Stimulated activated CD8-positive, alpha-beta memory T cell treated with anti-CD3 and anti-CD28 coated beads, Interleukin-4, amount 100 ng/mL, for 24 hours (primary cell): ENCODE measurements around the gene C16orf54.
"Not testable (repeated sequence)": the region's sequence is repeated elsewhere in the genome, so short reads cannot be mapped to it uniquely, and the experiment has no call there.

Experiments
- DNase-seq: peaks from one replicate; pipeline ENCODE4 v3.0.0-alpha.2; 2020; ENCODE audit warnings: low read depth

The C16orf54 gene, protein sequence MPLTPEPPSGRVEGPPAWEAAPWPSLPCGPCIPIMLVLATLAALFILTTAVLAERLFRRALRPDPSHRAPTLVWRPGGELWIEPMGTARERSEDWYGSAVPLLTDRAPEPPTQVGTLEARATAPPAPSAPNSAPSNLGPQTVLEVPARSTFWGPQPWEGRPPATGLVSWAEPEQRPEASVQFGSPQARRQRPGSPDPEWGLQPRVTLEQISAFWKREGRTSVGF

DNA sequence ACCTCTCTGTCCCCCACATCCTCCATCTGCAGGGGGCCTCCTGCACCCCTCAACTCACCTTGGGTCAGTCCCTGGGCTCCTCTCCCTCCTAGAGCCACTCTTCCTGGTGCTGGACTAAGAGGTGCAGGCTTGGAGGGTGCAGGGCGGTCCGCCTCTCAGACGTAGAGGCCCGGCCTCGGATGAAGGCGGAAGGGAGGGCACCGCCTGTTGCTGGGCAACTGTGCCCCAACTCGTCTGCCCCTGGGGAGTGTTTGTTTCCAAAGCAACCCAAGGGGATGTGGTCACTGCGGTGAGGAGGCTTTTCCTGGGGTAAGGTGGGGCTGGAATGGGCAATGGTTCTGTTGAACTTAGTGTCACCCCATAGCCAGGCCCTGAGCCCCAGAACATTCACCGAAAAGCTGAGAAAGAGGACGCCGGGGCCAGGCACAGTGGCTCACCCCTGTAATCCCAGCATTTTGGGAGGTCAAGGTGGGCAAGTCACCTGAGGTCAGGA, at the start of gene C16orf54:
Gene C16orf54 (minus strand): TSS at position 138 of the 493 bp plus-strand sequence. CDS start 1,039 bp downstream, outside the sequence.
- DNase-seq = peak; percentile 78

DNA sequence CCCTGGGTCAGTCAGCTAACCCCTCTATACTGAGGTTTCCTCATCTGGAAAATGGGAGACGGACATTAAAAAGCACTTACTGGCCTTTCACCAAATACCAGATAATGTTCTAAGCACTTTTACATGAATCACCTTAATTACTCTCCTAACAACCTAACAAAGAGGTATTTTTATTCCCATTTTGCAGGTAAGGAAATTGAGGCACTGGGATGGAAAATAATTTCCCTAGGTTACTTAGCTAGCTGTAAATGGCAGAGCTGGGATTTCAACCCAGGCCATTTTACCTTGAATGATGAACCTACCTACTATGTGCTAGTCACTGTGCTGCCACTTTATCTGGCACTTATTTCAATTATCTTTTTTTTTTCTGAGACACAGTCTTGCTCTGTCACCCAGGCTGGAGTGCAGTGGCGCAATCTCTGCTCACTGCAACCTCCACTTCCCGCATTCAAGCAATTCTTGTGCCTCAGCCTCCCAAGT, 48.5 kb upstream of the C16orf54 start:
- DNase-seq = no peak

DNA sequence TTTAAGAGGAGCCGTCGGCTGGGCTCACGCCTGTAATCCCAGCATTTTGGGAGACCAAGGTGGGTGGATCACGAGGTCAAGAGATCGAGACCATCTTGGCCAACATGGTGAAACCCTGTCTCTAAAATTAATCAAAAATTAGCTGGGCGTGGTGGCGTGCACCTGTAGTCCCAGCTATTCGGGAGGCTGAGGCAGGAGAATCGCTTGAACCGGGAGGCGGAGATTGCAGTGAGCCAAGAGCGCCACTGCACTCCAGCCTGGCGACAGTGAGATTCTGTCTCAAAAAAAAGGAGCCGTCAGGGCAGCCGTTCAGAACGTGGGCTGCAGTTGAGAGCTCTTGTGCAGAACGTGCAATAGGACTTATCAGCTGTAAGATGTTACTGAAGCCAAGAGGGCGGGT, 47.4 kb upstream of the C16orf54 start:
- DNase-seq = not testable (repeated sequence)

DNA sequence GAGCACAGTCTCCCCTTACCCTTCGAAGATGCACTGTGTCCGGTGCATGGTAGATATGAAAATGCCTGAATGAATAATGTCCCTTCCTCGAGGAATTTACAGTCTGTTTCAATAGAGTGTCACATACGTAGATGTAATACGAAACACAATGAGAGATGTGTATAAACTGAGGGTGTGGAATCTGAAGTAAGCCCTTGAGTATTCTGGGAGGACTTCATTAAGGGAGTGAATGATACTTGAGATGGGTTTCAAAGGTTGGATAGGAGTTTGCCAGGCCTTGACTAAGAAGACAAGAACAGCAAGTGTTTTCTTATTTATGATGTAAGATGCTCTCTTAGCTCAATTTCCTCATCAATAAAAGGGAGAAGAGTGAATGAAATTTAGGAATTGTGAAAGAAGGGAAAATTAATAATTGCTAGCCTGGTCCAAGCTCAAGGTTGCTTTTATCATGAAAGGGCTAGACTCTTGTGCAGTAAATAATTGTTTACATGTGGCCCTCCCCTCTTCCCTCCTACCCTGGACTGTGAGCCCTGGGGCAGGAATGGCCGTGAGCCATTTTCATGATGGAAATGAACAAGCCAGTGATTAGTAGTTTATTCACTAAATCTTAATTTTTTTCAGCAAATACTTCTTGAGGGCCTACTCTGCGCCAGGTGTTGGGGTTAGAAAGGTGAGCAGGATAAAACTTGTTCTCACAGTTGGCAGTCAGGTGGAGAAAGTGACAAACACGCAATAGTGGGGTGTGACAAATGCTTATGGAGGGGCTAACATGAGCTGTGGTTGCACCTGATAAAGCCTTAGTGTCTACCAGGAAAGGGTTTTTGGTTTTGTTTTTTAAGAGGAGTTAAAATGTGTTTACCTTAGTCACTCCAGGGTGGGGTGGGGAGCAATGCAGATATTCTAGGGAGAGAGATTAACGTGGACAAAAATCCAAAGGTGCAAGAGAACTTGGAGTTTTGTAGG, 46.3 kb upstream of the C16orf54 start:
- DNase-seq = no peak

DNA sequence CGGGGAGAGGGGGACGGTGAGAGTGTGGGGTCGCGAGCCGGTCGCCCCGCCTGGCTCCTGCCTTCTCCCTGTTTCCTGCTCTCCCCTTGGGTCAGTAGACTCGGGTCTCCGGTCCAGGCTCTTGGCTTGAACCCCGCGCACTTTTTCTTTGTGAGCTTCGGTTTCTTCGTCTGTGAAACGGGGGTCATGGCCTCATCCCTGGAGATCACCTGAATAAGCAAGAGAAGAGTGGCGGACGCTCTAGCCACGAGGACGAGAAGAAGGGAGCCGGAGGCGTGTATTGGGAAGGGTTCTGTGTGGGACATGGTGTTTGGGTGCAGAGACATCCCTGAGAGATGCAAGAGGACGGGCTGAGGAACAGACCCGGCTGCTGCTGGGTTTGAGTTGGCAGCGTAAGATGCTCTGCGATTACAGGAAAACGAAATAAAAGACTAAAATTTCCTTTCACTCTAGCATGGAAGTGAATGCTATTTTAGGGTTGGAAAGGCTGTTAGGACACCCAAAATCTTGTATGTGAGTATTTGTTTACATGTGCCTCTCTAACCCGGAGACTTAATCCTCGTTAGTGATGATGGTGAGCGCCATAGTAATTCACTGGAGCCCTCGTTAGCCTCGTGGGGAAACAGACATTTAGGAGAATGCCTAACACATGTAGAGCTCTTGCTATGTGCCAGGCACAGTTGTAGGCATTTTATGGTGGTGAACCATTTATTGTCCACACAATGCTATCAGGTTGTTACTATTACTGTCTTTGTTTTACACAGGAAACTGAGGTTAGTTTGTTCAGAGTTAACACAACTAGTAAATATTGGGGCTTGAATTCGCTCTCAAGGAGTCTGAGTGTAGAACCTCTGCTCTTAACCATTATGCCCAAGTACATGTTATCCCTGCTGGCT, 45.4 kb upstream of the C16orf54 start:
- no peak for DNase-seq

DNA sequence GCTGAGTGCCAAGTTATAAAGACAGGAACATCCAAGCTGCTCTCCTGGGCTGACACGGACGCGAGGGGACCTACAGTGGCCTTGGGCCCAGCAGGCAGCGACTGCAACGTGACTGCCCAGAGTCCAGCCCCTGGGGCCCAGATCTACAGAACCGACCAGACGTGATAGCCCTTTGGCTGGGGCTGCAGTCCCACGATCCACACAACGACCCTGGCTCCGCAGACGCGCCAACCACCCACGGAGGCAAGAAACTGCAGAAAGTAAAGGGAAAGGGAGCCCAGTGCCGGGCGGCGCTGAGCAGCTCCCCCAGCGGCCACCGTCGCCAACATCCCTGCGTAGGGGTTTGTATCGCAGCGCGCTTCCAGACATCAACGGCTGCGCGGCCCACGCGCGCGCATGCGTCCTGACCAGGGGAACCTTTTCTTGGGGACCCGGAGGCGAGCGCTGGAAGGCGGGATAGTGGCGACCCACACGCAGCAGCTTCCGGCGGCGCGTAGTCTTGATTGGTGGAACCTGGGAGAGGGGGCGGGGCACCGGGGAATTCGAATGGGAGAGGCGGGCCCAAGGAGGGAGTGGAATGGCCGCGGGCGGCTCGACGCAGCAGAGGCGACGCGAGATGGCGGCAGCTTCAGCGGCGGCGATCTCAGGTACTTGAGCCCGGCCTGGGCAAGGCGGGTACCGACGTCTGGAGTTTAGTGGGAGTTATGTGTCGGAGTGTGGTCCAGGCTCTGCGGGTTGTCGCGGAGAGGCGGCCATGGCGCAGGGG, 44.6 kb upstream of the C16orf54 start, which contains the start of gene KIF22:
Gene KIF22 (plus strand): TSS at position 569 of the 766 bp plus-strand sequence. CDS start 9 bp downstream, at position 578.
- DNase-seq = peak; percentile 100

DNA sequence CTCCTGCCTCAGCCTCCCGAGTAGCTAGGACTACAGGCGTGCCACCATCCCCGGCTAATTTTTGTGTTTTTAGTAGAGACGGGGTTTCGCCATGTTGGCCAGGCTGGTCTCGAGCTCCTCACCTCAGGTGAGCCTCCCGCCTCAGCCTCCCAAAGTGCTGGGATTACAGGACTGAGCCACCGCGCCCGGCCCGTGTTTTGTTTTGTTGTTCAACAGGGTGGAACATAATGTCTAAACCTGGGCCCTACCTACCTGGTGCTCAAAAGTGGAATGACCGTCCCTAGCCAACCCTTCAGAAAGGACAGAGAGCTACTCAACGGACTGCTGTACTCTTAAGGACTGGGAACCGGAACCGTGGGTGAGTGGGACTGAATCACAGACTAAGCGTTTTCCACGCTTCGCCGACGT, 44.0 kb upstream of the C16orf54 start:
- no peak for DNase-seq

DNA sequence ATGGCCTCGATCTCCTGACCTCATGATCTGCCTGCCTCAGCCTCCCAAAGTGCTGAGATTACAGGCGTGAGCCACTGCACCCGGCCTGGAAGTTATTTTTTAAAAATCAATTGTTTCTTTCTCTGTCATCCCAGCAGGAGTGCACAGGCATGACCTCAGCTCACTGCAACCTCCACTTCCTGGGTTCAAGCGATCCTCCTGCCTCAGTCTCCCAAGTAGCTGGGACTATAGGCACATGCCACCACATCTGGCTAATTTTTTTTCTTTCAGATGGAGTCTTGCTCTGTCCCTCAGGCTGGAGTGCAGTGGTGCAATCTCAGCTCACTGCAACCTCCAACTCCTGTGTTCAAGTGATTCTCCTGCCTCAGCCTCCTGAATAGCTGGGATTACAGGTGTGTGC, 41.4 kb upstream of the C16orf54 start:
- DNase-seq = not testable (repeated sequence)

DNA sequence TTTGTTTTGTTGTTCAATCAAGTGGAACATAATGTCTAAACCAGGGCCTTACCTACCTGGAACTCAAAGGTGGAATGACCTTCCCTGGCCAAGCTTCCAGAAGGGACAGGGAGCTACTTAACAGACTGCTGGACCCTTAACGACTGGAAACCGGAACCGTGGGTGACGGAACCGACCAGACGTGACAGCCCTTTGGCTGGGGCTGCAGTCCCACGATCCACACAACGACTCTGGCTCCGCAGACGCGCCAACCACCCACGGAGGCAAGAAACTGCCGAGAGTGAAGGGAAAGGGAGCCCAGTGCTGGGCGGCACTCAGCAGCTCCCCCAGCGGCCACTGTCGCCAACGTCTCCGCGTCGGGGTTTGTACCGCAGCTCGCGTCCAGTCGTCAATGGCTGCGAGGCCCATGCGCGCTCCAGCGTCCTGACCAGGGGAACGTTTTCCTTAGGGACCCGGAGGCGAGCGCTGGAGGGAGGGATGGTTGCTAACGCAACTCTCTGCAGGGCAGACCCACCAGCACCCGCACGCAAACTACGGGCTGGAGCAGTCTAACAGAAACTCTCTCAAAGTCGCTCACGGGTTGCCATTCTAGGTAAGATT, 39.2 kb upstream of the C16orf54 start:
- peak; percentile 68 for DNase-seq

DNA sequence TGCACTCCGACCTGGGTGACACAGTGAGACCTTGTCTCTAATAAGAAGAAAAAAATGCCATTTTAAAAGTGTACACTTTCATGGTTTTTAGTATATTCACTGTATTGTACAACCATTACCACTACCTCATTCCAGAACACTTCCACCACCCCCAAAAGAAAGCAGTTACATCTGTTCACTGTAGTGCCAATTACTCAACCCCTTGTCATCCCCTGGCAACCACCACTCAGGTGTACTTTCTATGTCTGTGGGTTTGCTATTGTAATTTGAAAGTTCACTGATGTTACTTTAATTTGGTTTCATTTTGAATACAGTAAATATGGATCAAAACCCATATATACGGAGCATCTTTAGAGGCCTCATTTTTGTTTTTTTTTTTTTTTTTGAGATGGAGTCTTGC, 38.4 kb upstream of the C16orf54 start:
- DNase-seq = no peak

DNA sequence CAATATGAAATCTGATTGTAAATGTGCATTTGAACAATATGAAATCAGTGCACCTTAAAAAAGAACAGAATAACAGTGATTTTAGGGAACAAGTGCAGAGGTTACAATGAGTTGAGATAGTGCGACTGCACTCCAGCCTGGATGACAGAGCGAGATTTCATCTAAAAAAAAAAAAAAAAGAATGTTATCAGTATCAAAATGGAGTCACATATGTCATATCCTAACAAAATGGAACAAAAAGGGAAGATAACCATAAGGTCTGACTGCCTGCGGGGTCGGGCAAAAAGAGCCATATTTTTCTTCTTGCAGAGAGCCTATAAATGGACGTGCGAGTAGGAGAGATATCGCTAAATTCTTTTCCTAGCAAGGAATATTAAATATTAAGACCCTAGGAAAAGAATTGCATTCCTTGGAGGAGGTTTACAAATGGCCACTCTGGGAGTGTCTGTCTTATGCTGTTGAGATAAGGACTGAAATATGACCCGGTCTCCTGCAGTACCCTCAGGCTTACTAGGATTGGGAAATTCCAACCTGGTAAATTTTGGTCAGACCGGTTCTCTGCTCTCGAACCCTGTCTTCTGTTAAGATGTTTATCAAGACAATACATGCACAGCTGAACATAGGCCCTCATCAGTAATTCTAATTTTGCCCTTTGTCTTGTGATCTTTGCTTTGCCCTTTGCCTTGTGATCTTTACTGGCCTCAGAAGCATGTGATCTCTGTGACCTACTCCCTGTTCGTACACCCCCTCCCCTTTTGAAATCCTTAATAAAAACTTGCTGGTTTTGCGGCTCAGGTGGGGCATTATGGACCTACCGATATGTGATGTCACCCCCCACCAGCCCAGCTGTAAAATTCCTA, 37.5 kb upstream of the C16orf54 start:
- DNase-seq = not testable (repeated sequence)

DNA sequence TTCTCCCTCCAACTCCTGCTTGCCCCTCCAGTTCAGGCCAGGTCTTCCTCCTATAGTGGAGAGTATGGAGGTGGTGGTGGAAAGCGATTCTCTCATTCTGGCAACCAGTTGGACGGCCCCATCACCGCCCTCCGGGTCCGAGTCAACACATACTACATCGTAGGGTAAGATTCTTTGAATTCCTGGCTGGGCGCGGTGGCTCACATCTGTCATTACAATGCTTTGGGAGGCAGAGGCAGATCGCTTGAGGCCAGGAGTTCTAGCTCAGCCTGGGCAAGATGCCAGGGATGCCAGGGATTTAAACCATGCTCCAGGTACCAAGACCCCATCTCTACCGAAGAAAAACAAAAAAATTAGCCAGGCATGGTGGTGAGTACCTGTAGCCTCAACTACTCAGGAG, 33.7 kb upstream of the C16orf54 start:
- no peak for DNase-seq

DNA sequence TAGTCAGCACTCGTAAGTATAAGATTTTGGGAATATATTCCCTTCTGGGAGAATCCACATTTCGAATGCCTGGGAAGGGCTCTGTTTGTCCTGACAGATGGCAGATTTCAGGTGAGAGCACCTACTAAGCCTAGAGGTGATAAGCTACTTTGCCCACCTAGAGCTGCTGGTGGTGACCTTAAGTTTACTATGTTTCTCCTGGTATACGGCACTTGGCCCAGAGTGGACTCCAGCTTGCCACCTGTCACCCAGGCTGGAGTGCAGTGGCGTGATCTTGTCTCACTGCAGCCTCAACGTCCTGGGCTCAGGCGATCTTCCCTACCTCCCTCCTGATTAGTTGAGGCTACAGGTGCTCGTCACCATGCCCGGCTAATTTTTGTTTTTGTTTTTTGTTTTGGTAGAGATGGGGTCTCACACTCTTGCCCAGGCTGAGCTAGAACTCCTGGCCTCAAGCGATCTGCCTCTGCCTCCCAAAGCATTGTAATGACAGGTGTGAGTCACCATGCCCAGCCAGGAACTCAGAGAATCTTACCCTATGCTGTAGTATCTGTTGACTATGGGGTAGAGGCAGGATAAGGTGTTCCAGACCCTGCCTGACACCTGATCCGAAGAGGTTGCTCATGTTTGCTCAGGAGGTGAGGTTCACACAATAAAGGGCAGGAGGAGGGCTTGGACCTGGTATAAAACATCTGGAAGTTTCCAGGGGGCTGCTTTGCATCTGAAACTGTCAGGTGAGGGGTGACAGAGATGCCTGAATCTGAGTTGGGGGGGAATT, 32.0 kb upstream of the C16orf54 start, which contains the start of gene ZG16:
Gene ZG16 (plus strand): TSS at position 681 of the 775 bp plus-strand sequence. CDS start 1,011 bp downstream, outside the sequence.
- no peak for DNase-seq

DNA sequence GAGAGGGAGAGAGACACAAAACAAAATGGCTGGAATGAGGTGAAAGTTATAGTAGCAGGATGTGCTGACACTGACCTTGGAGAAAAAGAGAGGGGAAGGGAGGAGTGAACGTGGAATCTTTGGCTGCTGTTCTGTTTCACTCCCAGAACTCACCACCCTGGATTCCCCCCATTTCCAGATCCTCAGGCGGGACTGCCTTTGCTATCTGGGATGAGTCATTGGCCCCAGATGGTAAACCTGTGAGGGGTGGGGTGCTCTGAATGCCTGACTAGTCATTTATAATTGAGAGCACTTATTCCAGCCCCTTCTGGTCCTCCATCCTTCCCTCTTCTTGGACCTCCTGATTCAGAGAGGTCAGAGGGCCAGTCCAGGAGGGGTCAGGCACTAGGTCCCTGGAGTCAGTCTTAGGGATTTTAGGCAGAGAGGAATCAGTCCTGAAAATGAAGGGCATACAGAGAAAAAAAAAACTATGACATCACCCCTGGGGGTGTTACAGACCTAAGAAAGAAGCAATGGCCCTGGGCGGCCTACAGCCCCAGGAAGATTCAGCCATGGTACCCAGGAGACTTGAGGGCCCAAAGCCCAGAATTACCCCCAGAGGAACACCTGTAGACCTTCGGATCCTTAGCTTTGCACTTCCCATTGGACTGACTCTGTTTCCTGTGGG, 30.1 kb upstream of the C16orf54 start:
- no peak for DNase-seq

DNA sequence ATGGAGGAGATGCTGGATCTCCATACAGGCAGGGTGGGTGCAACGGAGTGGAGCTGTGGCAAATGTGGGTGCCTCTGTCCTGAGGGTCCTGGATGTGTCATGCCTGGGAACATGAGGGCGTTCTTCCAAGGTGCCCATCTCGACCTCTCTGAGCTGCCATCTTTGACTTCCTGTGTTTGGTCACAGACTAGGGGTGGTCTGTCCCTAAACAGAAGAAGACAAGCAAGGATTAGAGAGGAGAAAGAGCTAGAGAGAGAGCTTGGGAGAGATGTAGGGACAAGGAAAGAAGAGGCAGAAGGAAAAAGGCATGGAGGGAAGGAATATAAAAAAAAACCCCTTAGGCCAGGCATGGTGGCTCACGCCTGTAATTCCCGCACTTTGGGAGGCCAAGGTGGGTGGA, 28.9 kb upstream of the C16orf54 start:
- no peak for DNase-seq

DNA sequence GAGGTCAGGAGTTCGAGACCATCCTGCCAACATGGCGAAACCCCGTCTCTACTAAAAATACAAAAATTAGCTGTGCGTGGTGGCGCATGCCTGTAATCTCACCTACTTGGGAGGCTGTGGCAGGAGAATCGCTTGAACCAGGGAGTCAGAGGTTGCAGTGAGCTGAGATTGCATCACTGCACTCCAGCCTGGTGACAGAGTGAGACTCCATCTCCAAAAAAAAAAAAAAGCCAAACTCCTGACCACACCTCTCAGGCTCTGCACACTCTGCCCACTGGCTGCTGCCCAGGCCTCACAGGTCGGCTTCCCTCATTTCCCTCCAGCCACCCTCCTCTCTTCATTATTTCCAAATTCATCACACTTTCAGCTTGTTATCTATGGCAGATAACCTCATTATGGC, 26.5 kb upstream of the C16orf54 start:
- DNase-seq = not testable (repeated sequence)

DNA sequence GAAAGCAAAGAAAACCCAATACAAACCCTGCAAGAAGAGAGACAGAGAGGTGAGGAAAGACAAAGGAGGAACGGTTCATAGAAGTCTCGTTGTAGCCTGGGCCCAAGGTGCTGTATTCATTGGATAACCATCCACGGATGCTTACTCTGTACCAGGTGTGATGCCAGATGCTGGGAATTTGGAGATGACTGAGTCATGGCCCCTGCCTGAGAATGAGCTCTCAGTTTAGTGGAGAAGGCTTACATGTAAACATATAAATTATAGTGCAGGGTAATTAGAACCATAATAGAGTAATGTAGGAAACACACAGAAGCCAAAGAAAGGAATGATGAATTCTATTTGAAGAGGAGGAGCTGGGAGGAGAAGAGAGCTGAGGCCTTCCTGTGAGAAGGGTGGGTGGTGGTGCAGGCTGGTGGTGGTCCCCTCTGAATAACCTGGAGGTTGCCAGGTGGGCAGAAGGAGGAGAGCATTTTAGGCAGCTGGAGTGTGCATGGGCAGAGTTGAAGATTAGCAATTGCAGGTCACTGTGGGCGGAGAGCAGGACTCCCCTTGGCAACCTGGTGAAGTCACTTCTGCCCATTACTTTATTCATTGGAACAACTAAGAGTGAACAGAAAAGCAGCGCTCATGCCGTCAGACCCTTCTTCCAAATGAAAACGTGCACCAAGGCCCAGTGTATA, 24.6 kb upstream of the C16orf54 start:
- DNase-seq = no peak
